Measurements from ENCODE around the gene PAK4. TPM values are rescaled to one million over a fixed set of nuclear protein-coding genes. Genes with fewer than 3 reads are reported as not detected.

The PAK4 gene
- total RNA-seq = 2.1 TPM

- Histone ChIP-seq H3K4me3 (ENCODE audit: low read length in 3 of 3) (peak within 1 kb of the TSS; percentile 67 to 92 (median 75)), H3K36me3 (ENCODE audit: control insufficient read depth in 3 of 3, insufficient read depth in 3 of 3, low read length in 3 of 3) (no peaks in the 10 kb centered on the region), H3K4me1 (ENCODE audit: control insufficient read depth in 3 of 3, insufficient read depth in 3 of 3, low read length in 3 of 3) (peaks cover 16 to 31% (median 26%) of the 10 kb centered on the region in 3 donors), H3K27me3 (ENCODE audit: control insufficient read depth in 3 of 3, insufficient read depth in 3 of 3, low read length in 3 of 3) (peaks cover 0 to 5% (median 0%) of the 10 kb centered on the region in 3 donors), H3K27ac (ENCODE audit: low read depth, low read length) (peak within 1 kb of the TSS; percentile 56), H3K9ac (ENCODE audit: low read depth in 1 of 3, low read length in 3 of 3) (peak within 1 kb of the TSS; percentile 72 to 82 (median 80)), H3K9me3 (ENCODE audit: control insufficient read depth in 3 of 3, low read length in 3 of 3) (no peaks in the 10 kb centered on the region)
Observed at GRCh38 chr19:39125554-39126311, at the start of gene PAK4. TSS of gene PAK4 (plus strand) at chr19:39125786. CDS start at chr19:39169554, 43,768 bp downstream.

GRCh38 chr19:39077323-39077722 is 48.3 kb upstream of the PAK4 start:
- H3K4me1 ChIP-seq (ENCODE audit: control insufficient read depth in 3 of 3, insufficient read depth in 3 of 3, low read length in 3 of 3) = no peaks in the 10 kb centered on the region
- H3K27ac ChIP-seq (ENCODE audit: low read depth, low read length) = no peak overlapping the region
- H3K36me3 ChIP-seq (ENCODE audit: control insufficient read depth in 3 of 3, insufficient read depth in 3 of 3, low read length in 3 of 3) = no peaks in the 10 kb centered on the region
- H3K9ac ChIP-seq (ENCODE audit: low read depth in 1 of 3, low read length in 3 of 3) = no peak overlapping the region
- H3K9me3 ChIP-seq (ENCODE audit: control insufficient read depth in 3 of 3, low read length in 3 of 3) = no peaks in the 10 kb centered on the region
- H3K4me3 ChIP-seq (ENCODE audit: low read length in 3 of 3) = no peak overlapping the region
- peaks cover 5 to 20% (median 9%) of the 10 kb centered on the region in 3 donors for H3K27me3 ChIP-seq (ENCODE audit: control insufficient read depth in 3 of 3, insufficient read depth in 3 of 3, low read length in 3 of 3)

GRCh38 chr19:39078436-39079200 is 47.0 kb upstream of the PAK4 start:
- H3K9me3 ChIP-seq (ENCODE audit: control insufficient read depth in 3 of 3, low read length in 3 of 3) = no peaks in the 10 kb centered on the region
- H3K27ac ChIP-seq (ENCODE audit: low read depth, low read length) = no peak overlapping the region
- H3K27me3 ChIP-seq (ENCODE audit: control insufficient read depth in 3 of 3, insufficient read depth in 3 of 3, low read length in 3 of 3) = peaks cover 17 to 32% (median 19%) of the 10 kb centered on the region in 3 donors
- no peak overlapping the region for H3K9ac ChIP-seq (ENCODE audit: low read depth in 1 of 3, low read length in 3 of 3)
- no peaks in the 10 kb centered on the region for H3K36me3 ChIP-seq (ENCODE audit: control insufficient read depth in 3 of 3, insufficient read depth in 3 of 3, low read length in 3 of 3)
- peaks cover 0 to under 1% (median 0%) of the 10 kb centered on the region in 3 donors for H3K4me1 ChIP-seq (ENCODE audit: control insufficient read depth in 3 of 3, insufficient read depth in 3 of 3, low read length in 3 of 3)
- no peak overlapping the region for H3K4me3 ChIP-seq (ENCODE audit: low read length in 3 of 3)

- no peaks in the 10 kb centered on the region for H3K36me3 ChIP-seq (ENCODE audit: control insufficient read depth in 3 of 3, insufficient read depth in 3 of 3, low read length in 3 of 3)
- H3K9me3 ChIP-seq (ENCODE audit: control insufficient read depth in 3 of 3, low read length in 3 of 3) = no peaks in the 10 kb centered on the region
- H3K4me1 ChIP-seq (ENCODE audit: control insufficient read depth in 3 of 3, insufficient read depth in 3 of 3, low read length in 3 of 3) = peaks cover 0 to 2% (median 0%) of the 10 kb centered on the region in 3 donors
- no peak overlapping the region for H3K4me3 ChIP-seq (ENCODE audit: low read length in 3 of 3)
- no peak overlapping the region for H3K27ac ChIP-seq (ENCODE audit: low read depth, low read length)
- H3K9ac ChIP-seq (ENCODE audit: low read depth in 1 of 3, low read length in 3 of 3) = no peak overlapping the region
- H3K27me3 ChIP-seq (ENCODE audit: control insufficient read depth in 3 of 3, insufficient read depth in 3 of 3, low read length in 3 of 3) = peaks cover 31 to 50% (median 33%) of the 10 kb centered on the region in 3 donors
Observed at GRCh38 chr19:39080431-39080830, 45.2 kb upstream of the PAK4 start.

- H3K27me3 ChIP-seq (ENCODE audit: control insufficient read depth in 3 of 3, insufficient read depth in 3 of 3, low read length in 3 of 3) = peaks cover 39 to 56% (median 42%) of the 10 kb centered on the region in 3 donors
- H3K36me3 ChIP-seq (ENCODE audit: control insufficient read depth in 3 of 3, insufficient read depth in 3 of 3, low read length in 3 of 3) = no peaks in the 10 kb centered on the region
- H3K4me1 ChIP-seq (ENCODE audit: control insufficient read depth in 3 of 3, insufficient read depth in 3 of 3, low read length in 3 of 3) = peaks cover 0 to 2% (median 0%) of the 10 kb centered on the region in 3 donors
- no peaks in the 10 kb centered on the region for H3K9me3 ChIP-seq (ENCODE audit: control insufficient read depth in 3 of 3, low read length in 3 of 3)
- H3K4me3 ChIP-seq (ENCODE audit: low read length in 3 of 3) = no peak overlapping the region
- H3K9ac ChIP-seq (ENCODE audit: low read depth in 1 of 3, low read length in 3 of 3) = no peak overlapping the region
- H3K27ac ChIP-seq (ENCODE audit: low read depth, low read length) = no peak overlapping the region
Observed at GRCh38 chr19:39082167-39082566, 43.4 kb upstream of the PAK4 start.

GRCh38 chr19:39082745-39083598 is 42.6 kb upstream of the PAK4 start:
- Histone ChIP-seq H3K4me1 (ENCODE audit: control insufficient read depth in 3 of 3, insufficient read depth in 3 of 3, low read length in 3 of 3) (peaks cover 0 to 2% (median 0%) of the 10 kb centered on the region in 3 donors), H3K4me3 (ENCODE audit: low read length in 3 of 3) (no peak overlapping the region), H3K27me3 (ENCODE audit: control insufficient read depth in 3 of 3, insufficient read depth in 3 of 3, low read length in 3 of 3) (peaks cover 37 to 50% (median 39%) of the 10 kb centered on the region in 3 donors), H3K9ac (ENCODE audit: low read depth in 1 of 3, low read length in 3 of 3) (no peak overlapping the region), H3K9me3 (ENCODE audit: control insufficient read depth in 3 of 3, low read length in 3 of 3) (no peaks in the 10 kb centered on the region), H3K27ac (ENCODE audit: low read depth, low read length) (no peak overlapping the region), H3K36me3 (ENCODE audit: control insufficient read depth in 3 of 3, insufficient read depth in 3 of 3, low read length in 3 of 3) (no peaks in the 10 kb centered on the region)

- H3K4me3 ChIP-seq (ENCODE audit: low read length in 3 of 3) = no peak overlapping the region
- H3K27me3 ChIP-seq (ENCODE audit: control insufficient read depth in 3 of 3, insufficient read depth in 3 of 3, low read length in 3 of 3) = peaks cover 39 to 54% (median 42%) of the 10 kb centered on the region in 3 donors
- H3K9ac ChIP-seq (ENCODE audit: low read depth in 1 of 3, low read length in 3 of 3) = no peak overlapping the region
Observed at GRCh38 chr19:39083599-39083982, 42.0 kb upstream of the PAK4 start.

GRCh38 chr19:39083983-39084731 is 41.4 kb upstream of the PAK4 start, which contains the start of gene ACP7:
TSS of gene ACP7 (plus strand) at chr19:39084368. CDS start at chr19:39085270, 902 bp downstream.
- H3K4me3 ChIP-seq (ENCODE audit: low read length in 3 of 3) = no peak within 1 kb of the TSS
- peaks cover 39 to 50% (median 42%) of the 10 kb centered on the region in 3 donors for H3K27me3 ChIP-seq (ENCODE audit: control insufficient read depth in 3 of 3, insufficient read depth in 3 of 3, low read length in 3 of 3)

More at GRCh38 chr19:39083599-39083982, 42.0 kb upstream of the PAK4 start:
- H3K4me1 ChIP-seq (ENCODE audit: control insufficient read depth in 3 of 3, insufficient read depth in 3 of 3, low read length in 3 of 3) = peaks cover 0 to 2% (median 0%) of the 10 kb centered on the region in 3 donors
- no peaks in the 10 kb centered on the region for H3K36me3 ChIP-seq (ENCODE audit: control insufficient read depth in 3 of 3, insufficient read depth in 3 of 3, low read length in 3 of 3)
- H3K9me3 ChIP-seq (ENCODE audit: control insufficient read depth in 3 of 3, low read length in 3 of 3) = no peaks in the 10 kb centered on the region
- no peak overlapping the region for H3K27ac ChIP-seq (ENCODE audit: low read depth, low read length)

GRCh38 chr19:39084732-39085080 is 40.9 kb upstream of the PAK4 start:
- no peaks in the 10 kb centered on the region for H3K9me3 ChIP-seq (ENCODE audit: control insufficient read depth in 3 of 3, low read length in 3 of 3)
- H3K27me3 ChIP-seq (ENCODE audit: control insufficient read depth in 3 of 3, insufficient read depth in 3 of 3, low read length in 3 of 3) = peaks cover 37 to 52% (median 42%) of the 10 kb centered on the region in 3 donors
- H3K27ac ChIP-seq (ENCODE audit: low read depth, low read length) = no peak overlapping the region
- H3K36me3 ChIP-seq (ENCODE audit: control insufficient read depth in 3 of 3, insufficient read depth in 3 of 3, low read length in 3 of 3) = no peaks in the 10 kb centered on the region
- H3K4me1 ChIP-seq (ENCODE audit: control insufficient read depth in 3 of 3, insufficient read depth in 3 of 3, low read length in 3 of 3) = peaks cover 0 to 2% (median 0%) of the 10 kb centered on the region in 3 donors
- no peak overlapping the region for H3K4me3 ChIP-seq (ENCODE audit: low read length in 3 of 3)
- no peak overlapping the region for H3K9ac ChIP-seq (ENCODE audit: low read depth in 1 of 3, low read length in 3 of 3)

More at GRCh38 chr19:39083983-39084731, 41.4 kb upstream of the PAK4 start, which contains the start of gene ACP7:
- Histone ChIP-seq H3K9ac (ENCODE audit: low read depth in 1 of 3, low read length in 3 of 3) (no peak within 1 kb of the TSS), H3K4me1 (ENCODE audit: control insufficient read depth in 3 of 3, insufficient read depth in 3 of 3, low read length in 3 of 3) (peaks cover 0 to 2% (median 0%) of the 10 kb centered on the region in 3 donors), H3K9me3 (ENCODE audit: control insufficient read depth in 3 of 3, low read length in 3 of 3) (no peaks in the 10 kb centered on the region), H3K36me3 (ENCODE audit: control insufficient read depth in 3 of 3, insufficient read depth in 3 of 3, low read length in 3 of 3) (no peaks in the 10 kb centered on the region), H3K27ac (ENCODE audit: low read depth, low read length) (no peak within 1 kb of the TSS)
